Epithelial cell of esophagus (primary cell): Measurements from ENCODE around the gene MANSC1.

ENCODE experiments used
- DNase-seq: peaks from one replicate; pipeline ENCODE4 v3.0.0; 2010; ENCODE audit warnings: low read depth
- H3K4me3 ChIP-seq: 2 replicates; pipeline ENCODE4 v1.5.1; 2011; ENCODE audit warnings: mild to moderate bottlenecking, low read length, control low read depth
- TF ChIP-seq, protein P1 (sequence below): IDR thresholded peaks from 2 replicates; pipeline ENCODE4 v1.5.1; 2011; ENCODE audit warnings: low read depth, mild to moderate bottlenecking, low read length, control low read depth, inconsistent platforms; ENCODE audit not compliant: insufficient read depth; ENCODE audit errors: missing control alignments

MANSC1 gene

DNA sequence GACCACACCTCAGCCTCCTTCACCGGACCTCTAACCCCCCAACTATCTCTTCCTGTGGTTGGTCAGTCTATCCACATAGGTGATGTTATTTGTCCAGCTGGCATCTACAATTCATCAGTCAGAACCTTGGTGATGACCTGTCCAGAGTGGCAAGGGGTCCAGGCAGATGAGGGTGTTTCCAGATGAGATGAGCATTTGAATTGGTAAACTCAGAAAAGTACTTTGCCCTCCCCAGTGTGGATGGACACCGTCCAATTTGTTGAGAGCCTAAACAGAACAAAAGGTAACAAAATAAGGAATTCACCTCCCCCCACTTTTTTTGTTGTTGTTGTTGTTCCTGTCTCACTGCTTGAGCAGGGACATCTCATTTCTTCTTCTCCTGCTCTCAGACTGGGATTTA is 48.9 kb downstream of the MANSC1 start:
- DNase-seq: no peak
- TF ChIP-seq, protein P1, sequence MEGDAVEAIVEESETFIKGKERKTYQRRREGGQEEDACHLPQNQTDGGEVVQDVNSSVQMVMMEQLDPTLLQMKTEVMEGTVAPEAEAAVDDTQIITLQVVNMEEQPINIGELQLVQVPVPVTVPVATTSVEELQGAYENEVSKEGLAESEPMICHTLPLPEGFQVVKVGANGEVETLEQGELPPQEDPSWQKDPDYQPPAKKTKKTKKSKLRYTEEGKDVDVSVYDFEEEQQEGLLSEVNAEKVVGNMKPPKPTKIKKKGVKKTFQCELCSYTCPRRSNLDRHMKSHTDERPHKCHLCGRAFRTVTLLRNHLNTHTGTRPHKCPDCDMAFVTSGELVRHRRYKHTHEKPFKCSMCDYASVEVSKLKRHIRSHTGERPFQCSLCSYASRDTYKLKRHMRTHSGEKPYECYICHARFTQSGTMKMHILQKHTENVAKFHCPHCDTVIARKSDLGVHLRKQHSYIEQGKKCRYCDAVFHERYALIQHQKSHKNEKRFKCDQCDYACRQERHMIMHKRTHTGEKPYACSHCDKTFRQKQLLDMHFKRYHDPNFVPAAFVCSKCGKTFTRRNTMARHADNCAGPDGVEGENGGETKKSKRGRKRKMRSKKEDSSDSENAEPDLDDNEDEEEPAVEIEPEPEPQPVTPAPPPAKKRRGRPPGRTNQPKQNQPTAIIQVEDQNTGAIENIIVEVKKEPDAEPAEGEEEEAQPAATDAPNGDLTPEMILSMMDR: no peak
- no peak overlapping the region for H3K4me3 ChIP-seq

DNA sequence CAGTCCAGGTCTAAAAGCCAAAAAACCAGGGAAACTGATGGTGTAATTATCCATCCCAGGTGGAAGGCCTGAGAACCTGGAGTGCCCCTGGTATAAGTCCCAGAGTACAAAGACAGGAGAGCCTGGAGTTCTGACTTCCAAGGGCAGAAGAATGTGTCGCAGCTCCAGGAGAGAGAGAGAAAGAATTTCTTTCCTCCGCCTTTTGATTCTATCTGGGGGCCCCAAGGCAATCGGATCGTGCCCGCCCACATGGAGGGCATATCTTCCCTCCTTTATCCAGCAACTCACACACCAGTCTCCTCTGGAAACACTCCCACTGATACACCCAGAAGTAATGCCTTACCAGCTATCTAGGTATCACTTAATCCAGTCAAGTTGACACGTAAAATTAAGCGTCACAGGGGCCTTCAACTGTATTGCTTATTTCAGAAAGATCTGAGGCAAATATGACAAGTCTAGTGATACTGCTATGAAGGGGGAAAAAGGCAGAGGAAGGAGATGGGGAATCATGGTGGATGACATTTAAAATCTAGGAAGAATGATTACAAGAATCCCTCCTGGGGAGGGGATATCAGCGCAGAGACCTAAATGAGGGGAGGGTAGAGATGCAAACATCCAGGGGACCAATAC is 52.7 kb downstream of the MANSC1 start:
- TF ChIP-seq, protein P1: no peak
- DNase-seq: no peak
- no peak overlapping the region for H3K4me3 ChIP-seq

DNA sequence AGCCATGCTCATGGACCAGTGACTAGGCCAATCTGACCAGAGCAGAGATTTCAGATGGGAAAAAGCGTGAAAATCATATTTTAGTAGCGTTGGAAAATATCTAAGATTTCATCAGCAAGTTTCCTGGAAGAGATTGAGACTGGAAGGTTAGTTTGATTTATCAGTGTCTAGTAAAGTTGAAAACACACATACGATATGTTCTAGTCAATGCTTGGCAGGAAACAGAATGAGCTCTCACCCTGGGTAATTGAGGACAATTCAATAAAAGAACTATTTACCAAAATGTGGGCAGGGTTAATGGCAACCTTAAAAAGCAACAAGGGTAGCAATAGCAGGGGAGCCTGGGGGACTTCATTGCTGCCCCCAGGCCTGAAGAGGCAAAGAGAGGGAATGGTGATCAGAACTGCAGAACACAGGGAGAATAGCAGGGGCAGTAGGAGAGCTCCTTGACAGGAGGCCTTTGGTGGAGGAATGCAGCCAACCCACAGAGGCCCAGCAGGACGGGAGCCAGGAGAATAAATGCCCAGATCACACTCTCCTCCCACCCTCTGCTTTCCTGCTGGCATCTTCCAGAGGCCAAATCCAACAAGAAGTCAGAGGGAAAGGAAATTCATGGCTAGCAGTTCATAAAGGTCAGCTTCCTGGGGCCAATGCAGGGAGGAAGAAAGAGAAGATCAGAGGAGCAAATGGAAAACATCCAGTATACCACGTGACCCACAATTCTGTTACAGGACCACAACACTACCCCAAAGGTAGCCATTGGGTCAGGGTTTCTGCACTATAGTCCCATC is 55.6 kb downstream of the MANSC1 start:
- H3K4me3 ChIP-seq: no peak overlapping the region
- no peak for DNase-seq
- TF ChIP-seq, protein P1: no peak

DNA sequence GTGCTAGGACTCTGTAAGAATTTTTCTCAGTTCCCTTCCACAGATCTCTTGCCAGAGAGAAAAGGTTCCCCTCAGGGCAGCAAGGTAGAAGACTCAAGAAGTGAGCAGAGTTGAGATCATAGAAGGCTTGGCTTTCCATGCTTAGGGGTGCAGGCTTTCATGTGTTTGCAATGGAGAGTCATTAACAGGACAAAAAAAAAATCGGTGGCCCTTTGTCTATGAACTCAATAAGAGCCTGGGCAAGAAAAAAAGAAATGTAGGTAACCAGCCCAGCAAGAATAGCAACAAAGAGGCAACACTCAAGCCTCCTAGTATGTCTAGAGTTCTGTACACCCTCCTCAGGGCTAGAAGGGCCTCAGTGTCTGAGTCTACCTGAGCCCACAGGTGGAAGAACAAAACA is 59.8 kb downstream of the MANSC1 start:
- peak; percentile 32 for DNase-seq
- TF ChIP-seq, protein P1: no peak
- H3K4me3 ChIP-seq: no peak overlapping the region

DNA sequence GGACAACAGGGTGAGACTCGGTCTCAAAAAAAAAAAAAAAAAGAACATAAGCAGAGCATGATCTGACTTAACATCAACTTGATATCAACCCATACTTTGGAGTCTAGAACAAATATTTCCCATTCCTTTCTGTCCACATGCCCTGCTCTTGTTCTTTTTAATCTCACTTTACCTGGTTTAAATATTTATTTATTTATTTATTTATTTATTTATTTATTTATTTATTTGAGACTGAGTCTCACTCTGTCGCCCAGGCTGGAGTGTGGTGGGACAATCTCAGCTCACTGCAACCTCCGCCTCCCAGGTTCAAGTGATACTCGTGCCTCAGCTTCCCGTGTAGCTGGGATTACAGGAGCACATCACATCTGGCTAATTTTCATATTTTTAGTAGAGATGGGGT is 63.6 kb downstream of the MANSC1 start:
- no peak for DNase-seq
- H3K4me3 ChIP-seq: no peak overlapping the region
- TF ChIP-seq, protein P1: no peak

DNA sequence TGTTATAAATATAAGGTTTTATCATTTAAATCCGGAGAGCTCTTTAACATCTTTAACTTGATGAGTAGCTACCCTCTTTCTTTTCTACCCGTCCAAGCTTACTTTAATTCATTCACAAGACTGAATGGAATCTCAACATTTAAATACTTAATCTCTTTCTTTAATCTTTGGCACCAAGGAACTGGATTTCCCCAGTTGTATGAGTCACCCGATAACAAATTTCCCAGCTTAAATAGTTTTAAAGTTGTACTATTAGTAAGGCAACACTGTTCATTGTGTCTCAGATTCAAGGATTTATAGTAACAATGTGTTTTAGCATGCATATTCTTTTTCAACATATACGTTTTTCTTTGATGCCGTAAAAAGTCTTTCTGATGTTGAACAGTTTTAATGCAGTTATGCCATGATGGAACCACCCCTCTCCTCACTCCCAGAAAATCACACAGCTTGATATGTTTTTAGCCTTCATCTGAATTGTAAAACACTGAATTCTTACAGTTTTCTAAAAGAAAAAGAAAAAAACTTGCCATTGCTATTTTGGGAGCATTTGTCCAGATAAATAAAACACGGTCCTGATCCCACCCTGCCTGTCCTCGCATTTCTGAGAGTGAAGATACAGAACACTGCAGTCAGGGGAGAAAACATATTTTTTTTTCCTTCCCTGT is 67.1 kb downstream of the MANSC1 start:
- TF ChIP-seq, protein P1: no peak
- DNase-seq: peak; percentile 54
- H3K4me3 ChIP-seq: no peak overlapping the region
